ENCODE results near the gene LMBR1.
"Not testable (repeated sequence)": the region's sequence is repeated elsewhere in the genome, so short reads cannot be mapped to it uniquely, and the experiment has no call there.

Gene LMBR1

DNA sequence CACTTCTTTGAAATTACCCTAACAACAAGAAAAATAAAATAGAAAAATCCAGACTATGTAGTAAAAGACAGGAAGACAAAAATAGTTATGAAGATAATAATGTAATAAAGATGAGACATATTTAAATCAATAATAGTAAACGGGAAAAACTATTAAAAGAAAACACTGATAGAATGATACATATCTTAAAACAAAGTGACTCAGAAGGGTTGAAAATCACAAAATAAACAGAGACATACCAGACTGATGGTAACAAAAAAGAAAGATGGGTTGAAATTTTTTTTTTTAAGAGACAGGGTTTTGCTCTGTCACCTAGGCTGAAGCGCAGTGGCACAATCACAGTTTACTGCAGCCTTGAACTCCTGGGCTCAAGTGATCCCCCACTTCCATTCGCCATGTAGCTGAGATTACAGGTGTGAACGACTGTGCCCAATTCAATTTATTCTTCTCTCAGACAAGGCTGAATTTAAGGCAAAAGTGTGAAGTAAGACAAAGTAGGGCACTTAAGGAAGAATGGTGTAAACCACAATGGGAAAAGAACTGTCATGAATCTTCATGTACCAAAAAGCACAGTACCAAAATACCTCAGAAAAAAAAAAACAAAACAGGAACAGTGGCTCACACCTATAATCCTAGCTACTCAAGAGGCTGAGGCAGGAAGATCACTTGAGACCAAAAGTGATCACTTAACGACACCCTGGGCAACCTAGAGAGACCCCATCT is 47.4 kb downstream of the LMBR1 start:
- DNase-seq (ENCODE audit: low read depth in 2 of 2), result no peak

DNA sequence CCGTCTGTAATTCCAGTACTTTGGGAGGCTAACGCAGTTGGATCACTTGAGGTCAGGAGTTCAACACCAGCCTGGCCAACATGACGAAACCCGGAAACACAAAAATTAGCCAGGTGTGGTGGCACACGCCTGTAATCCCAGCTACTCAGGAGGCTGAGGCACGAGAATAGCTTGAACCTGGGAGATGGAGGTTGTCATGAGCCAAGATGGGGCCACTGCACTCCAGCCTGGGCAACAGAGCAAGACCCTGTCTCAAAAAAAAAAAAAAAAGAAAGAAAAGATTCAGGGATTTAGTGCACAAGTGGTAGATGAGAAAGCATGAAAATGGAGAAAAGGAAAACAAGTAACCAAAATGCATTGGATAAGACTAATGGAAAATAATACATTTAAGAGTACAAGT is 49.4 kb downstream of the LMBR1 start:
- DNase-seq (ENCODE audit: low read depth in 2 of 2), result not testable (repeated sequence)

DNA sequence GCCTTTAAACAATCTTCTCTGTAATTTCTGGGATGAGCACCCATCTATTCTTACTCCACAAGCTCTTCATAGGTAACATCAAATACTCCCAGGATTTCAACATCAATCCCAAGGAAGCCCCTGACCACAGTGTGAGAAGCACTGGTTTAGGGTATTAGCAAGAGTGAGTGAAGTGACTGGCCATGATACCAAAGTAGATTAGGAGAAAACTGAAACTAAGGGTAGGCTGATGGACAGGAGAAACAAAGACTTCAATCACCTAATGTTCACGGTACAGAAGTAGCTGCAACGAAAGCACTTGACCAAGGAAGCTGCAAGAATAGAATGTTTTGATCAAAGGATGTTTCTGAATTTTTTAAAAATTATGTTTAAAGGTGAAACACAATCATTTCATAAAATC is 49.8 kb downstream of the LMBR1 start:
- no peak for DNase-seq (ENCODE audit: low read depth in 2 of 2)

DNA sequence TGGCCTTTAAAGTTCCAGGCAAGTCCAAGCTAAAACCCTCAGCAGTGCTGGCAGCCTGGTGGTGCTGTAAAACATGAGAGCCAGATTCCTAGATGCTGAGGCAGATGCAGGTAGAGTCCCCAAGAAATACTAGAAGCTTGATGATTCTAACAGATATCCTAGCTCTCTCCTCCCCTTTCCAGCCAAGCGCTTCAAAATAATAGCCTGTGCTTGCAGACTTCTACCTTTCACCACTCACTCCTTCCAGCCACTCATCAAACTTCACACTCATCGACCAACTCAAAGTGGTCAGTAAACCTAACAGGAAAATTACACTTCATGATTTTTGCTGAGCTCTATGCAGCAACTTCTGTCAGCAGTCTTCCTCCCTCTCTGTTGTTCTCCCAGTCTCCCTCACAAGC is 50.2 kb downstream of the LMBR1 start:
- no peak for DNase-seq (ENCODE audit: low read depth in 2 of 2)

DNA sequence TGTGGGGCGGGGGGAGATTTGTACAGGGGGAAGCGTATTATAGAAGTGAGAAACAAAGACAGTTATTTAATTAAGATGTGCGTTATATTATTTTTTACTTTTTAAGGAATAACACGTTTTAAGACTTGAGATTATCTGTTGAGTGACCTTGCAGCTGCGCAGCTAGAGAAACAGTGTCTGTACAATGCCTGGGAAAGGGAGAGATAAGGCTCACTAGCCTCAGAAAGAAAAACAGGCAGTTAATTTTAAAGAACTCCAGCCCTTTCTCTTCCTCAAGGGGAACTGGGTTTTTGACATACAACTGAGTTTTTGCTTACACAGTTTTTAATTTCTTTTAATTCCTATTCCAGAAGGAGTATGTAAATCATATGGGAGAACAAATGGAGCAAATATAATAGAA is 50.7 kb downstream of the LMBR1 start:
- DNase-seq (ENCODE audit: low read depth in 2 of 2), result no peak

DNA sequence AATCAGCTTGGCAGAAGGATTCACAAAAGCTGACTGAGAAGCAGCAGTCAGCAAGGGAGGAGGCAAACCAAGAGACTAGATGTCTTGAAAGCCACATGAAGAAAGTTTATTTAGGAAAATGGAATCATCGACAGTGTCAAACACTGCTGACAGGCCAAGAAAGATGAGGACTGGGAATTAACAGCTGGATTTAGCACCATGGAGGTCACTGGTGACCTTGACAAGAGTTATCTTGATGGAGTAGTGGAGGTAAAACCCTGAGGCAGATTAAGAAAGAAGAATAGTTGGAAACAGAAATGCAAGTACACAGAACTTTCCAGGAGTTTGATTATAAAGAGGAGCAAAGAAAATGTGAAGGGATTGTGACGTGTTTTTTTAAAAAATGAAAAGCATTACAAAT is 51.5 kb downstream of the LMBR1 start:
- DNase-seq (ENCODE audit: low read depth in 2 of 2), result no peak

DNA sequence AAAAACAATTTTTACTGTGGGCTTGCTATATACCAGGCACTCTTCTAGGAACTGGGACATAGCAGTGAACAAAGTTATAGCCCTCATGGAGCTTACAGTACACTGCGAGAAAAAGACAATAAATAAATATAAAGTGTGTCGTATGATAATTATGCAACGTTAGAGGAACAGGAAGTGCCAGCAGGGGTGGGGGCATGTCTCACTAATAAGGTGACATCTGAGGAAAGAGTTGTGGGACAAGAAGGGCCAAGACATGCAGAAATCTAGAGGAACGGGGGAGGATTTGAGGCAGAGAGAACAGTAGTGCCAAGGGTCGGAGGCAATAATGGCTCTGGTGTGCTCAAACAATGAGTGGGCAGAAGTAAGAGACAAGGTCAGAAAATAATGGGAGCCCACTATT is 52.8 kb downstream of the LMBR1 start:
- no peak for DNase-seq (ENCODE audit: low read depth in 2 of 2)

DNA sequence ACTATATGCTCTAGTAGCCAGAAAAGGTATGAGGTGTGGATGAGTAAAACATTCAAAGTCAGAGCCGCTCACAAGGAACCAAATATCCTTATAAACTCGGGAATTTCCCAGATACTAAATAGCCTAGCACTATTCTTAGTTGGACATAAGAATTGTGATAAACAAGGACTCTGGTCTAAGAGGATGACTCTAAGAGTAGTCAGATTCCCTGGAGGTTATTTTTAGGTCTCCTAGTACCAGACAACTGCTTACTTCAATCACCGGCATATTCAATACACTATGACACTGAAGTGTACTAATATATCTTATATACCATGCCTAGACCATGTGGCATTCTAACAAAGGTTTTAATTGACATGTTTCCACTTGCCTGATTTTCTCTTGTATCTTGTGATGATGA is 56.5 kb downstream of the LMBR1 start:
- no peak for DNase-seq (ENCODE audit: low read depth in 2 of 2)

DNA sequence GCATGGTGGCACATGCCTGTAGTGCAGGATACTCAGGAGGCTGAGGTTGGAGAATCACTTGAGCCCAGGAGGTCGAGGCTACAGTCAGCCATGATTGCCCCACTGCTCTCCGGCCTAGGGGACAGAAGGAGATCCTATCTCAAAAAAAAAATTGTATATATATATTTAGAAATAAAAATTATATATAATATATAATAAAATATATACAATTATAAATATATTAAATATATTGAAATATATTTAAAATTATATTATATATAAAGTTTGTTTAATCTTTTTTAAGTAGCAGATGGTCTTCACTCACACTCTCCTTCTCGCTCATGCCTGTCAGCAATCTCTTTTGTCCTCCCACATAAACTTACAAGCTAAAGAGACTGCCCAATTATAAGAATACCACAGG is 58.5 kb downstream of the LMBR1 start:
- DNase-seq (ENCODE audit: low read depth in 2 of 2), result no peak

DNA sequence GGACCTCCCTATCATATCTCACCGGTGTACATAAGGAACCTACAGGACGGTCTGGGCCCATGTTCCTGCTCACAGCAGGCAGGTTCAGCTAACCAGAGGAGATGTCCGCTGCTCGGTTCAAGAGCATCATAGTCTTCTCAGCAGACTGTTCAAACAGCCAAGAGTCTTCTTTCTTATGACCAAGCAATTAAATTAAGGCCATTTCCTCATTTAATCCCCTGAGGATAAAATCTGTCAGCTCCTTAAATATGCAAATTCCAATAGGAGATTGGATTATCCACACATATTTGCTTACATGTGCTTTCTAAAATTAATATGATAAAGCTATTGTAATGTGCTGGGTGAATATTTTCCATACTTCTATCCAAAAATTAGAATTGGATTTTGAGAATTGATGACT is 59.7 kb downstream of the LMBR1 start:
- no peak for DNase-seq (ENCODE audit: low read depth in 2 of 2)

DNA sequence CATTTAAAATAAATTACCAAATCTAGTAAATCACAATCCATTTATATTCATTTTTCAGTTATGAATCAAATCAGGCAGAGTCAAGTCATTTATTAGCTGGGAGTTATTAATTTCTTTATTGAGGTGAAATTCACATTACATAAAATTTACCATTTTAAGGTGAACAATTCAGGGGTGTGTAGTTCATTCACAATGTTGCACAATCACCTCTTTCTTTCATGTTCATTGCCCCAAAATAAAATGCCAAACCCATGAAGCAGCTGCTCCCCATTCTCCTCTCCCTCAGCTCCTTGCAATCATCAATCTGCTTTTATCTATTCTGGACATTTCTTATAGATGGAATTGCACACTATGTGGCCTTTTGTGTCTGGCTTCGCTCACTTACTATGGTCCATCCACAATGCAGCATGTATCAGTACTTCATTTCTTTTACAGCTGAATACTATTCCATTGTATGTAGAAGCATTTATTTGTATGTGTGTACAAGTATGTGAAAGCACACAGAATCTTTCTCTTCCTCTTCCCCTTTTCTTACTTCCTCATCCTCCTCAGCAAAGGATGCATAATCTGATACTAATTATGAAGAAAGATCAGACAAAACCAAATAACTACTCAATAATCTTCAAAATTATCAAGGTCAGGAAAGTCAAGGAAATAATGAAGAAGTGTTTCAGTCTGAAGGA is 60.6 kb downstream of the LMBR1 start:
- no peak for DNase-seq (ENCODE audit: low read depth in 2 of 2)

DNA sequence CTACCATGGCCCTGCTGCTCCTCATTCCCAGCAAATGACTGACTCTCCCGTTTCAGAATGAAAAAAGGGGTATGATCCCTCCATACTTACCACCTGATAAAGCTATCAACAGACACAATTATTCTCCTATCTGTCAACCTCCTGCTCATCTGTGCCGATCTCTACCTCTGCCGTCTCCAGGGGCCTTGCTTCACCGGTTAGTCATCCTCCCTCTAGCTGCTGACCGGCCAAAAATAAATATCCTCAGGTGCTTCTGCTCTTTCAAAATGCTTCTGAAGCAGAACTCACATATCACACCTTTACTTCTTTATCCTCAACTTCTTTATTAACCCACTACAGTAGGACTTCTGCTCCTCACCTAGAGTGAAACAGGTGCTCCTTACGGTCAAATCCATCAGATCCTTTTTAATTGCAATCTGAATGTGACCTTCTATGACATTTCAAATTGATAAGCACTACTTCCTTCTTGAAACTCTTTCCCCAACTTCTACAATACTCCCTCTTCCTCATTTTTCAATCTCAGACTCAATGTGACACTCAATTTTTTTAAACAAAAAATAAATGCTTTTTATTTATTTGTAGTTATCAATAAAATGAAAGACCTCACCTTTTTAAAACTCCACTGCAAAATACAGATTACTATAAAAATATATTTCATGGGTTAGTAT is 63.2 kb downstream of the LMBR1 start:
- no peak for DNase-seq (ENCODE audit: low read depth in 2 of 2)

DNA sequence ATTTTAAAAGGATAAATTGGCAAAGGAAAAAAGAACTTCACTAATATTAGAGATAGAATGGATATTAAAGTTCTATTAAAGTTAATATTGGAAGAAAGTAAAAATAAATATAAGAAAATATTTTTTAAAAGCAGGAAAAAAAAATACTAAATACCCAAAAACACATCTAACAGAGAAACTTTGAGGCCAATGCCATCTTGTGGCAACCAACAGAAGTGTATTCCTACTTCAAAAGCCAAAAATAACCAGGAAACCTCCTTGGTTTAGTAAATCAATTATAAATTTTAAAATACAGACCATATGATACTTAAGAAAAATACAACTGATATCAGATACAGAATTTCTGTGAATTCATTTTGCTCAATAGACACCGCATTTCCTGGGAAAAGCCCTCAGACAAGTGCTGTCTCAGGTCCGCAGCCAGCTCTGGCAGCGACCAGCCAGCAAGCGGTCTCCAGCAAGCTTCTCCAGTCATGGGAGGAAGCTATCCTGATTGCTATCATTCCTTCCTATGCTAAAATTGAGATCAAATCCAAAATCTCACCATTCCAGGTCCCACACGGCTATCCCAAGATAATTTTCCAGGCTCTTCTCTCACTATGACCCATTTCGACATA is 65.3 kb downstream of the LMBR1 start:
- no peak for DNase-seq (ENCODE audit: low read depth in 2 of 2)

DNA sequence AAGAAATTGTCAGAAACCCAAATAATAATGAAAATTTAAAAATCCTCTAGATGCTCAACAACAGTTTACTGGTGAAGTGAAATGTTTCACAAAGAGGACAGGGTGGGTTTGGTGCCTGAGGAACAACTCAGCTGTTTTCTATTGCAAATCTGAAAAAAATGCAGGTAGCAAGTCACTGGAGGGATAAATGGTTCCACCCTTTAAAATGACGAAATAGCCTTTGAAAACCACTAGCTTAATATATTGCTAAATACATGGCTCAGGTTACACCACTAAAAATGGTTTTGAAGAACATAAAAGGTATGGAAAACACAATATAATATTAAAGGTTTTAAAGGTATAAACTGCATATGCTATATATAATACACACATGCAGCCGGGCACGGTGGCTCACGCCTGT is 69.5 kb downstream of the LMBR1 start:
- no peak for DNase-seq (ENCODE audit: low read depth in 2 of 2)

DNA sequence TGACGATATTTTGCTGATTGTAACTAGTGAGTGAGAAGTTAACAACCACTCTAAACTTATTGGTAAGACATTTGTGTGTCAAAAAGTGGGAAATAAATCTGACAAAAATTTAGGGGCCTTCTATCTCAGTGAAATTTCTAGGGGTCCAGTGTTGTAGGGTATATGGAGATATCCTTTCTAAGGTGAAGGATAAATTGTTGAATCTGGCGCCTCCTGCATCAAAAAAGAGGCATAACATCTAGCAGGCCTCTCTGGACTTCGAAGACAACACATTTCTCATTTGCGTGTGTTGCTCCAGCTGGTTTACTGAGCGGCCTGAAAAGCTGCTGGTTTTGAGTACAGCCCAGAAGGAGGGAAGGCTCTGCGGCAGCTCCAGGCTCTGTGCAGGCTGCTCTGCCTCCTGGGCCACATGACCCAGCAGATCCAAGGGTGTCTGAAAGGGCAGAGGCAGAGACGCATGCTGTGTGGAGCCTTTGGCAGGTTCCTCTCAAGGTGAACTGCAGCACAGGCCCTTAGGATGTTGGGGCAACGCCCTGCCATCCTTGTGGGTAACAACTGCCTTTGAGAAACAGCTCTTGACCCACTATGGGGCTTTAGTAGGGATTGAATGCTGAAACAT is 72.4 kb downstream of the LMBR1 start:
- DNase-seq (ENCODE audit: low read depth in 2 of 2), result no peak

DNA sequence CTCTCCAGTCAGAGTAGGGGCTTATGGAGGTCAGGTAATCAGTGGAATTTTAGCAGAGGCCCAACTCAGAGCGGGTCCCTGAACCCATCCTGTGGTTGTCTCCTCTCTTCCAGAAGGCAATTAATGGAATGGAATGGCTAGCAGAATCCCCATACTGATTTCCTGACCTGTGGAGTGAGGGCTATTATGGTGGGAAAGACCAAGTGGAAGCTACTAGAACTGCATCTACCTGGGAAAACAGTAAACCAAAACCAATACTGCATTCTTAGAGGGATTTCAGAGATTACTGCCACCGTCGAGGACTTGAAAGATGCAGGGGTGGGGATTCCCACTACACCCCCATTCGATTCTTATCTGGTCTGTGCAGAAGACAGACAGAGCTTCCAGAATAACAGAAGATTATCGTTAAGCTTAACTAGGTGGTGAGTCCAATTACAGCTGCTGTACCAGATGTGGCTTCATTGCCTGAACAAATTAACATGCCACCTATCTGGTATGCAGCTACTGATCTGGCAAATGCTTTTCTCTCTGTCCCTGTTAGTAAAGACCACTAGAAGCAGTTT is 73.2 kb downstream of the LMBR1 start:
- DNase-seq (ENCODE audit: low read depth in 2 of 2), result no peak

DNA sequence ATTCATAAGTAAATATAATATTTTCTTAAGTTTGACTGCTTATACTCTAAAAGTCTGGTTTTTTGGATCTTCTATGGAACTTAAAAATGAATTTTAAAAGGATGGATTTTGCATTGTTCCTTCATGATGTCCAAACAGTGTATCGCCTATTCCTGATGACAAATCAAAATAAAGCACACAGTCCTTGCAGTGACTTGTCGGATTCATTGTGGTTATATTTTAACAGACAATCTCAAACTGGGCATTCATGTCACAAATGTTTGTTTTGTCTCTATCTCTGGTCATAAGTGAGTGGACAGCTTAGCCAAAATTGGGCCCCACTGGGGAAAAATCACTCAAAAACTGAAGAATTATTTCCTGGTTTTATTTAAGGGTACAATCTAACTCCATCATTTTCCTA is 74.8 kb downstream of the LMBR1 start:
- DNase-seq (ENCODE audit: low read depth in 2 of 2), result no peak

DNA sequence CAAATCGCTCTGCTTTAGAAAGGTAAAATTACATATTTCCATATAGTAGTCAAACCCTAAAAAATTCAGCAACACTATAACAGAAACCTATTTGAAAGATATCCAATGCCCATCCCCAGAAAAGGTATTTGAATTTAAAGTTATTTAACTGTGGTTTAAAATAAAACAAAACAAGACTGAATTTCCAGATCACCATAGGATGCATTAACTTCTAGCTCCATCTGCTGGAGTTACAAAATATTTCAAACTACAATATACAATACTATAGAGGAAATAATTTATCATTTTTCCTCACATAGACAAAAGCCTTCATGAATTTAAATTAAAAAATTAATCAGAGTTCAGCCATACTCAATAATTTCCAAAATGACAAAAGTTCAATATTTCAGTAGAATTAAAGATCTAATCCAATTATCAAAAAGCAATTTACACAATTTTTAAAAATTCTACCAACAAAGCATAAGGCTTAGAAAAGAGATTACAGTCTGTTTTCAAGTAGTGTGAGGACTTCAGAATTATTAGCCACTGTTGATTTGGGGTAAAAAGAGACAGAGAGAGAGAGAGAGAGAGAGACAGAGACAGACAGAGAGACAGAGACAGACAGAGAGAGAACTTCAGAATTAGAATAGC is 75.9 kb downstream of the LMBR1 start:
- DNase-seq (ENCODE audit: low read depth in 2 of 2), result no peak

DNA sequence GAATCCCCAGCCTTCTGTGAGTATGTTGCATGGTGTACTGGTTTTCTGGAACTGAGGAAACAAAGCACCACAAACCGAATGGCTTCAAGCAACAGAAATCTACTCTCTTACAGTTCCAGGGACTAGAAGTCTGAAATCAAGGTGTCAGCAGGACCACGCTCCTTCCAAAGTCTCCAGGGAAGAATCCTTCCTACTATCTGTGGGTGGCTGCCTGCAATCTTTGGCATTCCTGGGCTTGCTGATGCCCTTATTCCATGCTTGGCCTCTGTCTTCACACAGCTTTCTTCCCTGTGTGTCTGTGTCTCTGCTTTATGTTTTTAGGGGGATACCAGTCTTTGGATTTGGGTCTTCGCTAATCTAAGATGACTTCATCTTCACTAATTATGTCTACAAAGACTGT is 81.3 kb downstream of the LMBR1 start:
- no peak for DNase-seq (ENCODE audit: low read depth in 2 of 2)

DNA sequence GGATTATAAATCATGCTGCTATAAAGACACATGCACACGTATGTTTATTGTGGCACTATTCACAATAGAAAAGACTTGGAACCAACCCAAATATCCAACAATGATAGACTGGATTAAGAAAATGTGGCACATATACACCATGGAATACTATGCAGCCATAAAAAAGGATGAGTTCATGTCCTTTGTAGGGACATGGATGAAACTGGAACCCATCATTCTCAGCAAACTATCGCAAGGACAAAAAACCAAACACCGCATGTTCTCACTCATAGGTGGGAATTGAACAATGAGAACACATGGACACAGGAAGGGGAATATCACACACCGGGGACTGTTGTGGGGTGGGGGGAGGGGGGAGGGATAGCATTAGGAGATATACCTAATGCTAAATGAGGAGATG is 89.3 kb downstream of the LMBR1 start:
- DNase-seq (ENCODE audit: low read depth in 2 of 2), result not testable (repeated sequence)

DNA sequence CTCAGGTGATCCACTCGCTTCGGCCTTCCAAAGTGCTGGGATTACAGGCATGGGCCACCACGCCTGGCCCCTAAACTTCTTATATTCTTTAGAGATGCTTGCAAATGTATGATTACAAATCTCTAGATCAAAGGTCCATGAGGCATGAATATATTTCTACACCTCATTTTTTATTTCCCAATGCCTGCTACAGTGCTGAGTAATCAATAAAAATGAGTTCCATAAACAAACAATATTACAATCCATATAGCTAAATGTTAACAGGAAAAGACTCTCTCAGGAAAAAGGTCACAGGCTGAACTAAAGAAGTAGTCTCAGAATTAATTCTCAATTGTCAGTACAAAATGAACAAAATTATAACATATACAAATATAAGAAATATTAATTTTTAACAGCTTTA is 90.8 kb downstream of the LMBR1 start:
- DNase-seq (ENCODE audit: low read depth in 2 of 2), result no peak

DNA sequence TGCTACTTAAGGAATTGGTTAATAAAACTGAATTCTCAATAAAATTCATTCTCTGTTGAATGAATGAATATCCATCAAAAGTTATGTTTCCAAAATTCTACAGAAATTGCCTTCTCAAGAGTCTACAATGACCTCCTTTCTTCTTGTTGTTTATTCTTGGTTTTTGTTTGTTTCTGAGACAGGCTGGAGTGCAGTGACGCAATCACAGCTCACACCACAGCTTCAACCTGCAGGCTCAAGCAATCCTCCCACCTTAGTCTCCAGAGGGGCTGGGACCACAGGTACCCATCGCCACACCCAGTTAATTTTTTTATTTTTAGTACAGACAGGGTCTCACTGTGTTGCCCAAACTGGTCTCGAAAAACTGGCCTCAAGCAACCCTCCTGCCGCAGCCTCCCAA is 97.6 kb downstream of the LMBR1 start:
- no peak for DNase-seq (ENCODE audit: low read depth in 2 of 2)

All from stimulated activated CD8-positive, alpha-beta memory T cell treated with anti-CD3 and anti-CD28 coated beads, Interleukin-15, amount 100 ng/mL, for 4 hours (primary cell).